H1 (cell line): ENCODE results near the gene ILK. TPM values are rescaled to one million over a fixed set of nuclear protein-coding genes. Genes with fewer than 3 reads are reported as not detected.

Experiments
- ASH2L ChIP-seq: fragments of 200-600, 300-600 bp; sonication (generic); IDR thresholded peaks from one replicate; pipeline ENCODE4 v1.7.1; 2017; ENCODE audit warnings: low read length
- ATF2 ChIP-seq: IDR thresholded peaks from 2 replicates; pipeline ENCODE4 v1.6.1; 2012; ENCODE audit warnings: low read length, inconsistent platforms
- BACH1 ChIP-seq: IDR thresholded peaks from 2 replicates; pipeline ENCODE4 v1.6.1; 2012; ENCODE audit warnings: low read length, improper control_type of control experiment
- CEBPB ChIP-seq: IDR thresholded peaks from 2 replicates; pipeline ENCODE4 v1.6.1; 2012; ENCODE audit warnings: low read depth, low read length
- CTCF ChIP-seq, 3 experiments: IDR thresholded peaks; 1 replicate in 2 of 3; 2 replicates in 1 of 3; pipeline versions ENCODE4 v1.5.1 to v1.6.1; 2011; ENCODE audit warnings: low read length in 3 of 3, mild to moderate bottlenecking in 3 of 3, inconsistent platforms in 2 of 3, low read depth in 1 of 3, moderate library complexity in 1 of 3; ENCODE audit not compliant: insufficient read depth in 1 of 3; ENCODE audit errors: control extremely low read depth in 1 of 3
- GABPA ChIP-seq: IDR thresholded peaks from 2 replicates; pipeline ENCODE4 v1.6.1; 2011; ENCODE audit warnings: mild to moderate bottlenecking, low read length, moderate library complexity, borderline replicate concordance; ENCODE audit not compliant: insufficient read depth
- JUND ChIP-seq: IDR thresholded peaks from 2 replicates; pipeline ENCODE4 v1.6.1; 2011; ENCODE audit warnings: mild to moderate bottlenecking, improper control_type of control experiment, low read length
- KDM5A ChIP-seq: fragments of 200-600 bp; IDR thresholded peaks from 2 replicates; pipeline ENCODE4 v1.7.1; 2012; ENCODE audit warnings: mild to moderate bottlenecking, low read length, inconsistent platforms, mixed read lengths
- PHF8 ChIP-seq: fragments of 200-600 bp; sonication (generic); conservative IDR thresholded peaks from 2 replicates; pipeline ENCODE4 v1.7.1; 2012; ENCODE audit warnings: low read depth, mild to moderate bottlenecking, inconsistent platforms, low read length, moderate library complexity
- POLR2A ChIP-seq, 2 experiments: IDR thresholded peaks; 1 replicate in 1 of 2; 2 replicates in 1 of 2; pipeline ENCODE4 v1.6.1; 2011; ENCODE audit warnings: low read depth in 2 of 2, low read length in 2 of 2, mild to moderate bottlenecking in 2 of 2; ENCODE audit errors: control extremely low read depth in 1 of 2
- SAP30 ChIP-seq: fragments of 300-600 bp; sonication (generic); IDR thresholded peaks from 2 replicates; pipeline ENCODE4 v1.7.1; 2012; ENCODE audit warnings: low read length, moderate library complexity, mild to moderate bottlenecking, inconsistent platforms; ENCODE audit not compliant: insufficient read depth, insufficient replicate concordance
- SIN3A ChIP-seq, 2 experiments: IDR thresholded peaks in 1 of 2; conservative IDR thresholded peaks in 1 of 2; 2 replicates each; pipeline ENCODE4 v1.6.1; 2011 to 2012; ENCODE audit warnings: low read length in 2 of 2, improper control_type of control experiment in 1 of 2, low read depth in 1 of 2, mild to moderate bottlenecking in 1 of 2
- SP1 ChIP-seq: IDR thresholded peaks from 2 replicates; pipeline ENCODE4 v1.6.1; 2011; ENCODE audit warnings: low read depth, low read length
- TBP ChIP-seq: IDR thresholded peaks from 2 replicates; pipeline ENCODE4 v1.6.1; 2011; ENCODE audit warnings: low read depth, low read length, improper control_type of control experiment
- USF2 ChIP-seq: IDR thresholded peaks from 2 replicates; pipeline ENCODE4 v1.6.1; 2011; ENCODE audit warnings: low read length, improper control_type of control experiment
- polyA plus RNA-seq, 7 experiments: library from polyadenylated mRNA; depleted of rRNA in 3 of 7; stranded (reverse) in 5 of 7; unstranded in 2 of 7; fragments of >200 nt in 5 of 7; fragments of 200-250 nt in 2 of 7; gene quantifications; 1 replicate in 5 of 7; 2 replicates in 1 of 7; 4 replicates in 1 of 7; pipeline versions ENCODE4 v1.2.1 to v1.2.3, GENCODE V29; 2011 to 2013; ENCODE audit warnings: missing spikeins in 2 of 7, mixed read lengths in 2 of 7
- total RNA-seq: library from RNA; stranded (reverse); fragmentation: NEBNext Ultra II Directional; extraction: Animal tissue kit (Norgen Biotek cat#: 25700); gene quantifications from 2 replicates; pipeline ENCODE4 v1.2.1, GENCODE V29; 2021

The ILK gene
- total and polyA plus RNA-seq, 2 of the 8 experiments (the other 6 are each of a cell fraction or from before 2014, with no cell fraction given), result 91.4 to 132 TPM

- peak; percentile 70 to 87 (median 83) for TF ChIP-seq CTCF (IDR thresholded peaks at IDR 0.05; ENCODE audit: control extremely low read depth in 1 of 3, insufficient read depth in 1 of 3, low read depth in 1 of 3, low read length in 3 of 3)
- TF ChIP-seq BACH1, result peak; percentile 44; the same call in 1 of the 2 replicates
- 0 out of 2 replicates have a peak, but pooled peaks have one; percentile 80 for TF ChIP-seq GABPA
- TF ChIP-seq ATF2, result peak; percentile 70
- TF ChIP-seq CEBPB, result no peak
- TF ChIP-seq POLR2A (IDR thresholded peaks at IDR 0.05; ENCODE audit: control extremely low read depth in 1 of 2, low read depth in 2 of 2, low read length in 2 of 2), result peak; percentile 75 to 92
- TF ChIP-seq SP1, result no peak
- peak; percentile 95 for TF ChIP-seq PHF8
- TF ChIP-seq KDM5A, result no peak
- TF ChIP-seq SIN3A (conservative IDR thresholded peaks at IDR 0.05 in 1 of 2, IDR thresholded peaks at IDR 0.05 in 1 of 2; ENCODE audit: low read depth in 1 of 2, low read length in 2 of 2), result peak; percentile 20 to 64; a peak in 2 of 4 replicates
- peak; percentile 88 for TF ChIP-seq TBP
- TF ChIP-seq USF2, result no peak
- peak; percentile 42 for TF ChIP-seq SAP30
- peak; percentile 92 for TF ChIP-seq ASH2L
- peak; percentile 89 for TF ChIP-seq JUND
Observed at GRCh38 chr11:6612213-6613041, 8.9 kb downstream of the ILK start, which contains the start of gene TAF10 (continued).
